Kidney glomerular epithelial cell (primary cell): Measurements from ENCODE around the gene SPTLC3.
"Not testable (repeated sequence)": the region's sequence is repeated elsewhere in the genome, so short reads cannot be mapped to it uniquely, and the experiment has no call there.

ENCODE experiments used
- DNase-seq: peaks from one replicate; lab custom pipeline; 2025; lab: John Stamatoyannopoulos, UW

SPTLC3 gene

DNA sequence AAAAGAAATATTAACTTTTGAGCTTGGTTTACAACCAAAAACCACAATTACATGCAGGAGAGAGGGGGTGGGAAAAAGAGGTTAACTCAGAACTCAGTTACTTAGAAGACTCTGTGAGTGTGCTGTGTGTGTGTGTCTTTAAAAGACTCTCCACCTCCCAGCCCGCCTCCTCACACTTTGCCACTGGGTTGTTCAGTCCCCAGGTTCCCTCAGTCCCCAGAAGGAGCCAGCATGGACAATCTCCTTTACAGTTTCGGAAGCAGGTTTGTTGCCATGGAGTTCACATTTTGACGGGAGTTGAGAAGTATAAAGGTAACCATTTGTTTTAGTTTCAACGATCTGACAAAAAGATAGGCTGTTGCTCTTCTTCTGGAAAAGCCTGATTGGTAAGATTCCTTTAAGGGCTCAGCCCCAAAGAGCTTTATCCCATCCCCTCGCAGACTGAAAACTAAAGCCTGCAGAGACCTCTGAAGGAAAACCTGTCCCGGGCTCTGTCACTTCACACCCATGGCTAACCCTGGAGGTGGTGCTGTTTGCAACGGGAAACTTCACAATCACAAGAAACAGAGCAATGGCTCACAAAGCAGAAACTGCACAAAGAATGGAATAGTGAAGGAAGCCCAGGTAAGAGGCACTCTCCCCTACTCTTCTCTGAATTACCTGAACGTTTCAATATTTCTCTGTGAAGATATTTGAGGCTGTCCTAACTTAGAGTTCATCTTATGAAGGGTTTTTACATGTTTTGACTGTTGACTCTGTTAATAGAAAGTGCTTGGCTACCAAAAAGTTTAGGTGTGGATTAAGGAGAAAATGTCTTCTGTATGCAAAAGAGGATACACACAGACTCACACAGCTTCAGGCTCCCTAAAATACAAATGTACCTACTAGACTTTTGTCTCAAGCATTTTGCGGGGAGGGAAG lies at the start of gene SPTLC3:
SPTLC3 (plus strand) TSS at position 212 of the 921 bp plus-strand sequence; CDS start at position 508, 296 bp downstream.
- peak; percentile 67 for DNase-seq

DNA sequence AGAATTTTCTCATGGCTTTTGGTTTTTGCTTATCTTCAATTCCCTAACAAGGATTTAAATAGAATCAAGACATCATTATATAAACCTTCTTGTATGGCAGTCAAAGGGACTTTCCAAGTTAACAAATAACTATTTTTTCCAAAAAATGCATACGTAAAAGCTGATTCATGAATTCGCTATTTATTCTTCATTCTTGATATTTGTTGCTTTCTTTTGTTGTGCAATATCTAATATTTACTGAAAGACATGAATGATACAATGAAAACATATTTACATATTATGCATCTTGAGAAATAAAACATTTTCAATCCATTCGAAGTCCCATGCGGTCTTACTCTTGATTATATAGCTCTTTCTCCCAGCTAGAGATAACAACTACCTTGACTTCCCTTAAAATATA lies 47.0 kb upstream of the SPTLC3 start:
- no peak for DNase-seq

- no peak for DNase-seq
Measured at GRCh38 chr20:12962895-12963294, 45.9 kb upstream of the SPTLC3 start.

DNA sequence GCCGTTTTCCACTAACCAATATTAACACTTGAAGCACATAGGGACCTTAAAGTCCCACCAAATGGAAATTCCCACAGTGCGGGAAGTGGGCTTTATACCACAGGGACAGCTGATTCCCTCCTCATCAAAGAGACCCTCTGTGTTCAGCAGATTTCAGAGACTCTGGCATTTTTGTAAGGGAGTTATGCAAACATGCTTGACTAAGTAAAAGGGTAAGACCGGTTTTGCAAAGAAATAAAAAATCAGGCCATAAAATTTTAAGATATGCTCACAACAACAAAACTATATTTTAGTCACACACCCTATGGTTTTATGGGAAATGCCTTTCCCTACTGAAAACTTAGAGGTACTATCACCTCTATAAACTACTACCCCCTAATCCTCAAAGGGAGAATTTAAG lies 45.4 kb upstream of the SPTLC3 start:
- no peak for DNase-seq

GRCh38 chr20:12965212-12965869 lies 43.4 kb upstream of the SPTLC3 start:
- no peak for DNase-seq

DNA sequence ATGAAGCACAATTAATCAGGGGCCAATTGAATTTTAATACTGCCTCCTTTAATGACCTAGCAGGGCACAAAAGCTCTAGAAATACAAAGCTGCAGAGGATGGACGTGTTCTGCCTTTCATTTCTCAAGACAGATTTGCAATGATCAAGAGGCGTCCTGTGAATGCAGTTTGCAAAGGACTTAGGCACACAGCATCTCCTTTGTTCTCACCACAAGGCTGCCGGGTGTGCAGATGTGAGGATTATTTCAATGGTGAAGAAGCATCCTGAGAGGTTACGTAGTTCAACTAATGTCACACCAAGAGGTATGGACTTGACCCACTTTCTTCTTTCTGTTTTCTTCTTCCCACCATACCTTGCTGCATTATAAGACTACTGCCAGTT lies 42.9 kb upstream of the SPTLC3 start:
- DNase-seq: no peak

- peak; percentile 60 for DNase-seq
Measured at GRCh38 chr20:12966468-12967085, 42.2 kb upstream of the SPTLC3 start.

DNA sequence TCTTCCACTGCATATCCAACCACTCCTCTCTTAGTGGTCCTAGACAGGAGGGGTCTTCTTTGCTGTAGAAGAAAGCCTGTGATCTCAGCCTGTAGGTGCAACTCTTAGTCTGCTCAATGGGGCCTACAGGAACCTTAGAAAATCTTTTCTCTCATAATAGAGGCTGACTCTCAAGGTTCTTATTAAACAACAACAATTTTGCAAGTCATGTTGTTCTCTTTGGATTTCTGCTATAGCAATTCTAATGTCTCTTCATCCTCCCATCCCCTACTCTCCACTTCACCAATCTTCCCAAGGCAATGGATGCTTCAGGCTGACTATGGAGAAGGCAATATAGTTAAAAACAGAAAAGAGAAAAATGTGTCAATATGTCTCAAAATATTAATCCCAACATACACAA lies 40.8 kb upstream of the SPTLC3 start:
- DNase-seq: no peak

- DNase-seq: no peak
Measured at GRCh38 chr20:12968472-12968871, 40.3 kb upstream of the SPTLC3 start.

DNA sequence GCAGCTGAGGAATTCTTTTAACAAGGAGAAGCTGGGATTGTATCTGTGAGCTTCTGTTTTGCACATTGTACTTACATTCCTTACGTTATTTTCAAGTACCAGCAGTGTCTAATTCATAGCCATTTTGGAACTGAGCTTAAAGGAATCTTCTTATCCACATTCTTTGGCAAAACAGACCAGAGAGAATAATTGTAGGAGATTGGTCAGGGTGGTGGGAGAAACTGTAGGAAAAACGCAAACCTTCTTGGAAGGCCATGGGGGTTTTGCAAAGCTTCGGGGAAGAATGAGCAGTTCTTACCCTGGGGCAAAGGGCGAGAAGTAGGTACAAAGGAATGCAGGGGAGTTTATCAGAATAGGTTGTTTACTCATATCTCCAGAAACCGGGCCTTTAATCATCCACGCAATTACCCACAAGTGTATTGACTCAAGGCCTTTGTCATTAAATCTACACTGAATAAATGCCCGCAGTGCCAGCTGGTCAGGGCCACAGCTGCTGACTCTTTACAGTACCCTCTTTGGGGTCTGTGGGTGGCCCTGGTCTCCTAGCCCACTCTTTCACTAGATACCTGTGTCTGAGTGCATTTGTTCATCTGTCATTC lies 39.6 kb upstream of the SPTLC3 start:
- DNase-seq: no peak

DNA sequence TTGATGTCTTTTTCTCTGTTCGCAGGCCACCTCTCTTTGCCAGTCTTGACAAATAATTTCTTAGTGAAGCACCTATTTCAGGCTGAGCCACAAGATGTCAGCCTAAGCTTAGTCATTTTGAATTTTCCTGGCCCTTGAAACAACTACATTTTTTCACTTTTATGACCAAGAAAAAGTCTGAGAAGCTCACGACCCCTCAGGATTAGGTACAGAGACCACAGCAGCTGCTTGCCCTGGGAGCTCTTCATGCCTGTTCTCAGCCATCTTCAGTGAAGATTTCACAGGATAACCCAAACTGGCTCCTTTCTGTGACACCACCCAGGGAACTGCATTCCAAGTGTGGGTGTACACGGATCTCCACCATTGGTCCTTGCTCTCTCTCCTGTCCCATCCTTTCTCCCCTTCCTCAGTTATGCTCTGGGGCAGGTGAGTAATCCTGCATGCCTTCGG lies 38.4 kb upstream of the SPTLC3 start:
- DNase-seq: peak; percentile 35

- DNase-seq: no peak
Measured at GRCh38 chr20:12975833-12976608, 32.8 kb upstream of the SPTLC3 start.

GRCh38 chr20:12976720-12977309 lies 32.0 kb upstream of the SPTLC3 start:
- no peak for DNase-seq

- DNase-seq: no peak
Measured at GRCh38 chr20:12977328-12978125, 31.2 kb upstream of the SPTLC3 start.

GRCh38 chr20:12978126-12978394 lies 30.7 kb upstream of the SPTLC3 start:
- DNase-seq: no peak

DNA sequence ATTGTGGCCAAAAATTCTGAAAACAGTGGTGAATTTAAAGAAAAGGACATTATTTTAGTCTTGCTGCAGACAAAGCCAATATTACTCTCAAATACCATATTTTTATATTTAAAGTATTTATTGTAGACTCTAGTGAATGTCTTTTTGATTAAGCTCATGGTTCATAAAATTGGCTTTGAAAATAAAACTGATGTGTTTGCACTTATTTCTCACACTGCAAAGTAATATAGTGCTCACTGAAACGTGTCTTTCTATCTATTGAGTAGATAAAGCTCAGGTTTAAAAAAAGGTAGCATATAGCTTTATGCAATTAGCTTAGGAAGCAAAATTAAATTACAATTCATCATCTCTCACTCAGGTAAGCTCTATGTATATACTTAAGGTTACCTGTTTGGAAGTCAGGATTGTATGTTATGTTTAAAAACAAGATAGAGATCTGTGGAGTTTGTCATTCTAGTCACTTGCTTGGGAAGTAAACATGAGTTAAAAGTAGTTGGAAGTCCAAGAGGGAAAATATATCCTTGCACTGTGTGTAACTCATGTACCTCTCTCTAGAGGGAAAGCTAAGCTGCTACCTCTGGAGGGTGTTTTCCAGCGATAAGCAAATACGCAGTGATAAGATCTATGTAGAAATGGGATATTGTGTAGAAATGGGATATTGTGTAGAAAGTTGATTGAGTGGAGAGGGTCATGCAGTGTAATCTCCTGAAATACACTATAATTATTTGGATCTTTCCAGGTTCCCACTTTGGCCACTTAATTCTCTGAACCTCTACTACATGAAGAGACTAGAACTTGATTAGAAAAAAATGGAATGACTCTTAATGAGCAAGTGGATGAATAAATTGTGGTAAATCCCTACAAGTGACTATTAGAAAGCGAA lies 29.9 kb upstream of the SPTLC3 start:
- no peak for DNase-seq

GRCh38 chr20:12979713-12980112 lies 29.1 kb upstream of the SPTLC3 start:
- DNase-seq: not testable (repeated sequence)

GRCh38 chr20:12982098-12982497 lies 26.7 kb upstream of the SPTLC3 start:
- DNase-seq: no peak

DNA sequence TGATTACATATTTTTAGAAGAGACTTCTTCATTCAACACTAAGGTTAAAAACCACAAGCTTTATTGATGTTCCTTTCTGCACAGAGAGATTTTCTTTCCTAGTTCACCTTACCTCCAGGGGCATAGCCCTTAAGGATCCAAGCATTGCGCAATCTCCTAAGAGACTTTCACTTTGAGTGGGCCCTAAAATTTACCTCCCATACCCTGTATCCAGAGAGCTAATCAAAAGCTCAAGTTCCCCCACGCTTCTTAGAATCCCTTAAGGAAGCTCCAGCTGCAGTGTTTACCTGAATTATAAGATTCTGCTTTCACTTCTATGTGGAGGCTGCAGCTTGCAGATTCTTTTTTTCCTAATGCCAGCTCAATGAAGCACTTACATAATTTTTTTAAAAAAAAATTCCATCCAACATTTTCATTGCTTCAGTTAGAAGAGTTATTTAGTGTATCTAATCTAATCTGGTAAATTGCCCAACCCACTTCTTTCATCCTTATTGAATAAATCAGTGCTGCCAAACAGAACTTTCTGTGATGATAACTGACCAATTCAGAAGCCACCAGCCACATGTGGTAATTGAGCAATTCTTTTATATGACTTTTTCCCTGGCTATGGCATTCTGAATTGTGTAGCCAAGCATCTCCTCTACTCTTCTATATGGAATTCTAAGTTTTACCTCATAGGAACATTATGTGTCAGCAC lies 24.6 kb upstream of the SPTLC3 start:
- no peak for DNase-seq
